COLO668 (cell line): ENCODE data around the gene HAUS7.
"Not testable (repeated sequence)": the region's sequence is repeated elsewhere in the genome, so short reads cannot be mapped to it uniquely, and the experiment has no call there.

ENCODE experiments used
- DNase-seq: peaks from one replicate; lab custom pipeline; 2025; ENCODE audit not compliant: unreplicated experiment; lab: John Stamatoyannopoulos, UW

Gene HAUS7

DNA sequence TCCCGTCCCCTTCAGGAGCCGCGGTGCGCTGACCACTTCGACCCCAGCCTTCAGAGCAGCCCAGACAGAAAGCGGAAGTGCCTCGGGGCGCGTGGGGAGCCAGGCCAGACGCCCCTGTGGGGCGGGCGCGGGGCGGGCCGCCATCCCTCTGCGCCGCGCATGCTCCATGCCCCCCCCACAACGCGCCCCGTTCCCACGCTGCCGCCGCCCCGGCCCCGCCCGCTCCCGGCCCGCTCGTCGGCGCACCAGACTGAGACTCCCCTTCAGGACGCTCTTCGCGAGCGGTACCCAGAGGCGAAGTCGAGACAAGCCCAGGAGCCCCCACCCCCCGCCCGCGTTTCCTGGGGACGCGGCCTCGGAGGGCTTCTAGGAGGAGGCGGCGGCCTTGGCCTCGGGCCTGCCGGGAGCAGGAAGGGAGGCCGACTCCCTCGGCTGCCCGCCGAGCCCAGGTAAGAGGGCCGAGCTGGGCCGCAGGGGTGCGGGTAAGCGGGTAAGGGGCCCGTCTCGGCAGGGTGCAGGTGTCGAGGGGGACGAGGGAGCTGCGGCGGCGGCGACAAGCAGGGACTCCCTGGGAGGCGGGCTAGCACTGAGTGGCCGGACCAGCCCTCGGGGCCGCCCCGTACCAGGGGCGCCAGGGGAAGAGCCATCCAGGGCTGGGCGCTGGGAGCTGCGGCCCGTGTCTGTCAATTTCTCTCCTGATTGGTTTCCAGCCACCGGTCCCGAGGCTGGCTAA is 59.0 kb downstream of the HAUS7 start, which contains the start of gene ZFP92:
Gene ZFP92, plus strand, starts transcription at position 218 of the 733 bp plus-strand sequence. CDS start 6,851 bp downstream, outside the sequence.
- DNase-seq, result no peak

DNA sequence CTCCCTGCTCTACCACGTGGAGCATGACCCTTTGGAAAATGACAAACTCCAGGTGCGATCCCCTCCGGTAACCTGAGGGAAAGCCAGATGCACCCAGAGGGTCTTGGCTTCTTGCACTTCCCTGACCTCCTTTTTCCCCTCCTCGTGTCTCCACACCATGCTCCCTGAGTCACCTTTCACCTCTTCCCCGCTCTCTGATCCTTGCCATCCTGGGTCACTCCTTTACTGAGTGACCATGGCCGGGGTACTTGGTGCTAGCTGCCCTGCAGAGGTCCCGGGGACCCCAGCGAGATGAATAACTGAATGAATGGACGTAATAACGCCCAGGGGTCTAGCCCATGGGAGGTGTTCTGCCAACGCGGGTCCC is 59.5 kb downstream of the HAUS7 start:
- DNase-seq, result no peak

DNA sequence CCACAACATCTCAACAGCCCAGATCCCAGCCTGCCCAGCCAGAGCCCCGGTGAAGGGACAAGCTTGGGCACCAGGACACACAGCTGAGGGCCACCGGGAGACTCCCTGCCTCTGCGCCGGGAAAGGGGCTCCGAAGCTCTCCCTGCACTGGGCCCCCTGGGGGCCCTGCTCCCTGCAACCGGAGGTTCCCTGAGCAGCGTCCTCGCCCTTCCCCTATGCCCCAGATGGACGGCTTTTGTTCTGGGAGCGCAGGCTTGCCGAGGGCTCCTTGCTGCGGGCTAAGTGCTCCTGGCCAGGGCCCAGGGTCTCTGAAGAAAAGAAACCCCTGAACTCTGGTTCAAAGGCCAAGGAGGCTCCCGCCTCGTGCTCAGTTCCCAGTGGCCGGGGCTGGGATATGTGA is 60.0 kb downstream of the HAUS7 start:
- no peak for DNase-seq

GRCh38 chrX:153409414-153410101 is 60.8 kb downstream of the HAUS7 start:
- DNase-seq, result no peak

- DNase-seq, result no peak
These were observed 61.5 kb downstream of the HAUS7 start for GRCh38 chrX:153408871-153409351.

GRCh38 chrX:153408221-153408721 is 62.1 kb downstream of the HAUS7 start:
- no peak for DNase-seq

DNA sequence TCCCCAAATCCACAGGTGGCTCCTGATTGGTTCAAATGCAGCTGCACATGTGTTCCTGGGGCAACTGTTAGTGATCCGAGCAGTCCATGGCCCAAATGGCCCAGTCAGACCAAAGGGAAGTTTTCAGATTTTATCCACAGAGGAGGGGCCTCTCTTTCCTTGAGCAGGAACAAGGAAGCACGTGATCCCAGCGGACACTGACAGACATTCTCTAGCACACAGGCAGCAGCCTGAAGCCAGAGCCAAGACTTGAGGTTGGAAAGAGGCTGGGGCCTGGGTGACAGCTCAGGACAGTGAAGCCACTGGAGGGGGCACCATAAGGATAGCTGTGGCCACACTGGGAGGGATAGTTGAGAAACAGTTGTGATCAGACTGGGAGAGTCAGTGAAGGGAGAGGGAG is 62.6 kb downstream of the HAUS7 start:
- no peak for DNase-seq

DNA sequence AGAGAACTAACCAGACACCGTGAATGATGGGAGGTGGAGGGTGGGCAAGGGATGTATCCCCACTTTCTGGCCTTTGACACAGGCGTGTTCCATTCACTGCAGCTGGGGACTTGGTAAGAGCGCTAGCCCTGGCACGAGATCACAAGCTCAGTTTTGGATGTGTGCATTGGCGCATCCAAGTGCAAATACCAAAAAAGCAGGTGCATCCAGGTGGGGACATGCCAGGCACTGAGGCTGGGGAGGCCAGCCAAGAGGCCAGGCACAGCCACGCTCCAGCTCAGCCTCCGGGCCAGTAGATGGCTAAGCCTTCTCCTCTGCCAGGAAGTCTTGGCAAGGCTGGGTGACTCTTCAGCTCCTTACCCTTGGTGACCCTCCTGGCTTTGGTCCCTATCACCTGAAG is 63.5 kb downstream of the HAUS7 start:
- DNase-seq, result no peak

GRCh38 chrX:153406011-153406410 is 64.4 kb downstream of the HAUS7 start:
- DNase-seq, result no peak

- DNase-seq, result no peak
These were observed 65.0 kb downstream of the HAUS7 start for GRCh38 chrX:153405426-153405825.

DNA sequence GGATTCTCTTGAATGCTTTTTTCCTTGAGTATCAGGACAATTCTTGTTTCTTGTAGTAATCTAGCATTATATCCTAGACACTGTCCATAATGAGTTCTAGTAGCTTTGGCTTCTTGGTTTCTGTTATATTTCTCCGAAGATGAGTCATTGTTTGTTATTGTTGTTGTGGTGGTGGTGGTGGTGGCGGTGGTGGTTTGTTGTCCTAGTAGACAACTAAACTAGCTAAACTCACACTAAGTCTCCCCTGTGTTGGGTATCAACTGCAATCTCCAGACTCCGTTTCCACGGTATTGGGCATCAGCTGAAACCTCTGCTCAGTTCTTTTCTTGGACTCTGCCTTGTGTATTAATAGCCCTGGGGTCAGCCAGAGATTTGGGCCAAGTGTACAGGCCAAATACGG is 66.0 kb downstream of the HAUS7 start:
- not testable (repeated sequence) for DNase-seq

DNA sequence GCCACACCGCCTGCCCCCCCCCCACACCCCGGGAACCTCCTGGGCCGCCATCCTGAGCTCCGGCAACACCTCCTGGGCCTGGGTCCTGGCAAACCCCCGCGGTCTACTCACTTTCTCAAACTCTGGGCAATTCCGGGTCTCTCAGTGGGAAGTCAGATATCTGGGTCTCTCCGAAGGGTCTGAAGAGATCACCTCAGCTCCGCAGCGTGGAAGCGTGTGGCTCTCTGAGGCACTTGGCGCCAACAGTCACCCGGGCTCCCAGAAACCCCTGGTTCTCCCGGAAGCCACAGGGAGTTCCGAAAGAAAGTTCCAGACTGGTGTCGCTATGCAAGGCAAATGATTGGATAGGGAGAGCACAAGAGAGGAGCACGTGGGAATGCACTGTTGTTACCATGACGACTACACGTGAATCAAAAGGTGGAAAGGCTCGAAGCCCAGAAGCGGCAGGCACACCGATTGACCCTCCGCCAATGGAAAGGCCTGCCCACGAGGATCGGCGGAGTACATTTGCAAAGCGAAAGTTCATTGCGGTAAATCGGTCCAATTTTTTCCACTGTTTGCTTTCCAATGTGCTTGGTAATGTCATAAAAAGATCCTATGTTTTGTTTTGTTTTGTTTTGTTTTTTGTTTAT is 69.1 kb downstream of the HAUS7 start, which contains the start of gene PNMA6E:
Gene PNMA6E, minus strand, starts transcription at position 218 of the 632 bp plus-strand sequence. CDS start 2,501 bp downstream, outside the sequence.
- DNase-seq, result no peak

GRCh38 chrX:153400146-153401132 is 69.9 kb downstream of the HAUS7 start:
- peak; percentile 18 for DNase-seq

DNA sequence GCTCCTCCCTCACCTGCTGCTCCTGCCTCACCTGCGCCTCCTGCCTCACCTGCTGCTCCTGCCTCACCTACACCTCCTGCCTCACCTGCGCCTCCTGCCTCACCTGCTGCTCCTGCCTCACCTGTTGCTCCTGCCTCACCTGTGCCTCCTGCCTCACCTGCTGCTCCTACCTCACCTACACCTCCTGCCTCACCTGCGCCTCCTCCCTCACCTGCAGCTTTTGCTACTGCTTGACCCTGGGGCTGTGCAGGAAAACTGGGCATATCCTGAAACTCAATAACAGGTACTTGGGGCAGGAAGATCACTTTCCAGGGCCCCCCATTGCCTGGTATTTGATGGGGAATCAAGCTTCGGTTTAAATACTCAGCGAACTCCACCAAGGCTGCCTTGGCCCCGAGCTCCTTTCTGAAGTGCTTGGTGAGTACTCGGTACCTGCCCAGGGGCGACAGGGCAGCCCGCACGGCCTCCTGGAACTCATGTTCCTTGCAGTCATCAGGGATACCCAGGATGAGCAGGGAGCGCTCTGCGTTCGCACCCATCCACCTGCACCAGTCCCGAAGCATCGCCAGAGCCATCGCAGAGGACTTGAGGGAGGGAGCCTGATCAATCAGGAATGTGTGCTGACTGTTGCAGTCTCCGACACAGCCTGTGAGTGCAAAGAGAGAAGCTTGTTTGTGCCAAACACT is 72.0 kb downstream of the HAUS7 start:
- DNase-seq, result peak; percentile 24
